Measurements from ENCODE around the gene DLG2. TPM values are rescaled to one million over a fixed set of nuclear protein-coding genes. Genes with fewer than 3 reads are reported as not detected.

DLG2 gene
- total RNA-seq, 1 experiment from 2014 or later, result 17.5 TPM

DNA sequence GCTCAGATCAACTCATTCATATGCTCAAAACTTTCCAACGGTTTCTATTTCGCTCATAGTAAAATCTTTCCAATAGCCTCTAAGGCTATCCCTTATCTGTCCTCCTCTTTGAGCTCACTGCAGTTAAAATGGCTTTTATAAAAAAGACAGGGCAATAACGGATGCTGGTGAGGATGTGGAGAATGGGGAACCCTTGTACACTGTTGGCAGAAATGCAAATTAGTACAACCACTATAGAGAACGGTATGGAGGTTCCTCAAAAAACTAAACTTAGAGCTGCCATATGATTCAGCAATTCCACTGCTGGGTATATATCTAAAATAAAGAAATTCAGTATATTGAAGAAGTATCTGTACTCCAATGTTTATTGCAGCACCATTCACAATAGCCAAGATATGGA lies 345.6 kb downstream of the DLG2 start:
- DNase-seq (ENCODE audit: low spot score) (no peak), ATAC-seq (no peak)
- Mint-ChIP-seq H3K9me3 (peaks cover 7% of the 10 kb centered on the region; the same call in 1 of the 2 replicates), H3K27me3 (ENCODE audit: low read depth) (no peaks in the 10 kb centered on the region), H3K36me3 (no peaks in the 10 kb centered on the region), H3K27ac (no peak overlapping the region), H3K4me1 (peaks cover 4% of the 10 kb centered on the region), H3K4me3 (no peak overlapping the region)
- TF ChIP-seq USF2 (CRISPR knock-in tag; IDR thresholded peaks at IDR 0.05), result no peak
- TF ChIP-seq ZNF219 (CRISPR knock-in tag; IDR thresholded peaks at IDR 0.05; ENCODE audit: borderline replicate concordance), result no peak
- TF ChIP-seq, protein P1, sequence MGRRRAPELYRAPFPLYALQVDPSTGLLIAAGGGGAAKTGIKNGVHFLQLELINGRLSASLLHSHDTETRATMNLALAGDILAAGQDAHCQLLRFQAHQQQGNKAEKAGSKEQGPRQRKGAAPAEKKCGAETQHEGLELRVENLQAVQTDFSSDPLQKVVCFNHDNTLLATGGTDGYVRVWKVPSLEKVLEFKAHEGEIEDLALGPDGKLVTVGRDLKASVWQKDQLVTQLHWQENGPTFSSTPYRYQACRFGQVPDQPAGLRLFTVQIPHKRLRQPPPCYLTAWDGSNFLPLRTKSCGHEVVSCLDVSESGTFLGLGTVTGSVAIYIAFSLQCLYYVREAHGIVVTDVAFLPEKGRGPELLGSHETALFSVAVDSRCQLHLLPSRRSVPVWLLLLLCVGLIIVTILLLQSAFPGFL (CRISPR knock-in tag; IDR thresholded peaks at IDR 0.05; ENCODE audit: borderline replicate concordance), result no peak
- TF ChIP-seq PRDM15 (CRISPR knock-in tag; IDR thresholded peaks at IDR 0.05), result no peak
- TF ChIP-seq OVOL2 (CRISPR knock-in tag; IDR thresholded peaks at IDR 0.05; ENCODE audit: borderline replicate concordance), result no peak
- TF ChIP-seq AR (CRISPR knock-in tag; IDR thresholded peaks at IDR 0.05), result no peak
- no peak for TF ChIP-seq SP1 (CRISPR knock-in tag; conservative IDR thresholded peaks at IDR 0.05)
- no peak for TF ChIP-seq ZNF671 (CRISPR knock-in tag; IDR thresholded peaks at IDR 0.05)
- no peak for TF ChIP-seq CBFB (CRISPR knock-in tag; IDR thresholded peaks at IDR 0.05; ENCODE audit: low read depth)
- TF ChIP-seq, protein P2, sequence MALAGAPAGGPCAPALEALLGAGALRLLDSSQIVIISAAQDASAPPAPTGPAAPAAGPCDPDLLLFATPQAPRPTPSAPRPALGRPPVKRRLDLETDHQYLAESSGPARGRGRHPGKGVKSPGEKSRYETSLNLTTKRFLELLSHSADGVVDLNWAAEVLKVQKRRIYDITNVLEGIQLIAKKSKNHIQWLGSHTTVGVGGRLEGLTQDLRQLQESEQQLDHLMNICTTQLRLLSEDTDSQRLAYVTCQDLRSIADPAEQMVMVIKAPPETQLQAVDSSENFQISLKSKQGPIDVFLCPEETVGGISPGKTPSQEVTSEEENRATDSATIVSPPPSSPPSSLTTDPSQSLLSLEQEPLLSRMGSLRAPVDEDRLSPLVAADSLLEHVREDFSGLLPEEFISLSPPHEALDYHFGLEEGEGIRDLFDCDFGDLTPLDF (CRISPR knock-in tag; IDR thresholded peaks at IDR 0.05), result no peak
- no peak for TF ChIP-seq JUN (CRISPR knock-in tag; IDR thresholded peaks at IDR 0.05)
- TF ChIP-seq, protein P3, sequence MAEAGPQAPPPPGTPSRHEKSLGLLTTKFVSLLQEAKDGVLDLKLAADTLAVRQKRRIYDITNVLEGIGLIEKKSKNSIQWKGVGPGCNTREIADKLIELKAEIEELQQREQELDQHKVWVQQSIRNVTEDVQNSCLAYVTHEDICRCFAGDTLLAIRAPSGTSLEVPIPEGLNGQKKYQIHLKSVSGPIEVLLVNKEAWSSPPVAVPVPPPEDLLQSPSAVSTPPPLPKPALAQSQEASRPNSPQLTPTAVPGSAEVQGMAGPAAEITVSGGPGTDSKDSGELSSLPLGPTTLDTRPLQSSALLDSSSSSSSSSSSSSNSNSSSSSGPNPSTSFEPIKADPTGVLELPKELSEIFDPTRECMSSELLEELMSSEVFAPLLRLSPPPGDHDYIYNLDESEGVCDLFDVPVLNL (CRISPR knock-in tag; IDR thresholded peaks at IDR 0.05; ENCODE audit: borderline replicate concordance, low read depth), result no peak
- ChIA-PET POLR2A (no interaction called here), CTCF (no interaction called here)

DNA sequence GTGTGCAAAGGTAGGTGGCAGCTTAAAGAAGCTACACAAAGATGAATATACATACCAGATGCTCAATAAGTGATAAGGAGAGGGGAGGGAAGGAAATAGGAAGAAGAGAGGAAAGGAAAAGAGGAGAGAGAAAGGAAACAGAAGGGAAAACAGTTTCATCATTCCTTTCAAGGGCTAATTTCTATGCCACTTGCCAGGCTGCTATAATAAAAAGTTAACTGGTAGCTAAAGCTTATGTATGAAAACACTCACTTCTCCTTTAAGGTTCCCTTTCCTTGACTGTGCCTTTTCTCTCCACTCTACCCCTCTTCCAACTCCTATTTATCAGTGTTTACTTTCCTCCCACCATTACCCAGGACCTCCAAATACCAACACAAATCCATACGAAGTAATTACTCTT lies 347.9 kb downstream of the DLG2 start:
- CTCF ChIA-PET, result no interaction called here
- TF ChIP-seq, protein P4, sequence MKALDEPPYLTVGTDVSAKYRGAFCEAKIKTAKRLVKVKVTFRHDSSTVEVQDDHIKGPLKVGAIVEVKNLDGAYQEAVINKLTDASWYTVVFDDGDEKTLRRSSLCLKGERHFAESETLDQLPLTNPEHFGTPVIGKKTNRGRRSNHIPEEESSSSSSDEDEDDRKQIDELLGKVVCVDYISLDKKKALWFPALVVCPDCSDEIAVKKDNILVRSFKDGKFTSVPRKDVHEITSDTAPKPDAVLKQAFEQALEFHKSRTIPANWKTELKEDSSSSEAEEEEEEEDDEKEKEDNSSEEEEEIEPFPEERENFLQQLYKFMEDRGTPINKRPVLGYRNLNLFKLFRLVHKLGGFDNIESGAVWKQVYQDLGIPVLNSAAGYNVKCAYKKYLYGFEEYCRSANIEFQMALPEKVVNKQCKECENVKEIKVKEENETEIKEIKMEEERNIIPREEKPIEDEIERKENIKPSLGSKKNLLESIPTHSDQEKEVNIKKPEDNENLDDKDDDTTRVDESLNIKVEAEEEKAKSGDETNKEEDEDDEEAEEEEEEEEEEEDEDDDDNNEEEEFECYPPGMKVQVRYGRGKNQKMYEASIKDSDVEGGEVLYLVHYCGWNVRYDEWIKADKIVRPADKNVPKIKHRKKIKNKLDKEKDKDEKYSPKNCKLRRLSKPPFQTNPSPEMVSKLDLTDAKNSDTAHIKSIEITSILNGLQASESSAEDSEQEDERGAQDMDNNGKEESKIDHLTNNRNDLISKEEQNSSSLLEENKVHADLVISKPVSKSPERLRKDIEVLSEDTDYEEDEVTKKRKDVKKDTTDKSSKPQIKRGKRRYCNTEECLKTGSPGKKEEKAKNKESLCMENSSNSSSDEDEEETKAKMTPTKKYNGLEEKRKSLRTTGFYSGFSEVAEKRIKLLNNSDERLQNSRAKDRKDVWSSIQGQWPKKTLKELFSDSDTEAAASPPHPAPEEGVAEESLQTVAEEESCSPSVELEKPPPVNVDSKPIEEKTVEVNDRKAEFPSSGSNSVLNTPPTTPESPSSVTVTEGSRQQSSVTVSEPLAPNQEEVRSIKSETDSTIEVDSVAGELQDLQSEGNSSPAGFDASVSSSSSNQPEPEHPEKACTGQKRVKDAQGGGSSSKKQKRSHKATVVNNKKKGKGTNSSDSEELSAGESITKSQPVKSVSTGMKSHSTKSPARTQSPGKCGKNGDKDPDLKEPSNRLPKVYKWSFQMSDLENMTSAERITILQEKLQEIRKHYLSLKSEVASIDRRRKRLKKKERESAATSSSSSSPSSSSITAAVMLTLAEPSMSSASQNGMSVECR (CRISPR knock-in tag; IDR thresholded peaks at IDR 0.05; ENCODE audit: borderline replicate concordance), result no peak
- TF ChIP-seq USF2 (CRISPR knock-in tag; IDR thresholded peaks at IDR 0.05) (no peak), FOXP4 (CRISPR knock-in tag; IDR thresholded peaks at IDR 0.05) (no peak), FOXP1 (CRISPR knock-in tag; IDR thresholded peaks at IDR 0.05; ENCODE audit: borderline replicate concordance) (no peak)

More for the DNA sequence above, 347.9 kb downstream of the DLG2 start:
- peaks cover 13% of the 10 kb centered on the region; the same call in 1 of the 2 replicates for H3K9me3 Mint-ChIP-seq
- H3K4me3 Mint-ChIP-seq, result no peak overlapping the region
- peaks cover 4% of the 10 kb centered on the region for H3K4me1 Mint-ChIP-seq
- POLR2A ChIA-PET, result no interaction called here
- H3K27ac Mint-ChIP-seq, result no peak overlapping the region
- no peaks in the 10 kb centered on the region for H3K36me3 Mint-ChIP-seq
- no peaks in the 10 kb centered on the region for H3K27me3 Mint-ChIP-seq (ENCODE audit: low read depth)
- no peak for ATAC-seq
- DNase-seq (ENCODE audit: low spot score), result no peak

Data from WTC11 (cell line).